ENCODE data around the gene POLA1.

POLA1 gene

GRCh38 chrX:25012793-25013631 is 319.3 kb downstream of the POLA1 start:
- no peak for DNase-seq

GRCh38 chrX:25013632-25014365 is 320.1 kb downstream of the POLA1 start:
- no peak for DNase-seq

GRCh38 chrX:25014366-25014838 is 320.7 kb downstream of the POLA1 start:
- no peak for DNase-seq

- no peak for DNase-seq
Observed at GRCh38 chrX:25015486-25016360, 322.0 kb downstream of the POLA1 start, which contains the start of gene ARX. Gene ARX (minus strand): TSS chrX:25015965. CDS start chrX:25015737, 228 bp downstream.

GRCh38 chrX:25016361-25016671 is 322.6 kb downstream of the POLA1 start:
- DNase-seq, result no peak

- no peak for DNase-seq
Observed at GRCh38 chrX:25016938-25017598, 323.4 kb downstream of the POLA1 start.

GRCh38 chrX:25017667-25018247 is 324.0 kb downstream of the POLA1 start:
- no peak for DNase-seq

- no peak for DNase-seq
Observed at GRCh38 chrX:25018682-25019081, 325.0 kb downstream of the POLA1 start.

GRCh38 chrX:25019707-25020390 is 326.1 kb downstream of the POLA1 start:
- DNase-seq, result no peak

- DNase-seq, result no peak
Observed at GRCh38 chrX:25020391-25020904, 326.7 kb downstream of the POLA1 start.

- peak; percentile 61 for DNase-seq
Observed at GRCh38 chrX:25020905-25021449, 327.3 kb downstream of the POLA1 start.

GRCh38 chrX:25022499-25023325 is 329.0 kb downstream of the POLA1 start:
- no peak for DNase-seq

GRCh38 chrX:25023908-25024307 is 330.2 kb downstream of the POLA1 start:
- no peak for DNase-seq

- DNase-seq, result no peak
Observed at GRCh38 chrX:25025615-25026014, 331.9 kb downstream of the POLA1 start.

- no peak for DNase-seq
Observed at GRCh38 chrX:25026576-25026975, 332.9 kb downstream of the POLA1 start.

GRCh38 chrX:25028726-25029125 is 335.0 kb downstream of the POLA1 start:
- DNase-seq, result no peak

GRCh38 chrX:25029288-25029825 is 335.6 kb downstream of the POLA1 start:
- no peak for DNase-seq

GRCh38 chrX:25034889-25035288 is 341.2 kb downstream of the POLA1 start:
- no peak for DNase-seq

GRCh38 chrX:25039036-25039435 is 345.3 kb downstream of the POLA1 start:
- DNase-seq, result no peak

GRCh38 chrX:25043192-25043591 is 349.5 kb downstream of the POLA1 start:
- no peak for DNase-seq
